Neural cell (in vitro differentiated cells): Measurements from ENCODE around the gene GTSE1. TPM values are rescaled to one million over a fixed set of nuclear protein-coding genes. Genes with fewer than 3 reads are reported as not detected.

Source experiments
- H2AFZ ChIP-seq: fragments of 200-600, 300-800 bp; sonication (generic), shearing (Covaris generic); 2 replicates; pipeline ENCODE4 v1.6.0; 2014; ENCODE audit warnings: low read depth, mild to moderate bottlenecking, antibody characterized with exemption, low read length, moderate library complexity
- H3F3A ChIP-seq: fragments of 200-600 bp; shearing (Covaris generic); 2 replicates; pipeline ENCODE4 v1.6.1; 2016; ENCODE audit warnings: mild to moderate bottlenecking, moderate library complexity, mixed read lengths, antibody characterized with exemption, low read length; ENCODE audit not compliant: insufficient read depth, poor library complexity, severe bottlenecking
- H3K27ac ChIP-seq: fragments of 200-600, 300-800 bp; sonication (generic), shearing (Covaris generic); 2 replicates; pipeline ENCODE4 v1.5.1; 2014; ENCODE audit warnings: mild to moderate bottlenecking, low read length, moderate library complexity
- H3K27me3 ChIP-seq: fragments of 300-800, 200-600 bp; sonication (generic), shearing (Covaris generic); 2 replicates; pipeline ENCODE4 v1.6.0; 2014; ENCODE audit warnings: mild to moderate bottlenecking, low read depth, low read length, moderate library complexity; ENCODE audit not compliant: insufficient read depth
- H3K36me3 ChIP-seq: fragments of 300-800, 200-600 bp; sonication (generic), shearing (Covaris generic); 2 replicates; pipeline ENCODE4 v1.5.1; 2014; ENCODE audit warnings: mild to moderate bottlenecking, antibody characterized with exemption, low read length, moderate library complexity; ENCODE audit not compliant: insufficient read depth
- H3K4me2 ChIP-seq: fragments of 300-800, 200-600 bp; sonication (generic), shearing (Covaris generic); 2 replicates; pipeline ENCODE4 v1.6.0; 2014; ENCODE audit warnings: mild to moderate bottlenecking, low read length
- H3K4me3 ChIP-seq: fragments of 300-800, 200-600 bp; sonication (generic), shearing (Covaris generic); 2 replicates; pipeline ENCODE4 v1.5.1; 2014; ENCODE audit warnings: mild to moderate bottlenecking, low read length, moderate library complexity
- H3K79me2 ChIP-seq: fragments of 200-600 bp; shearing (Covaris generic); replicated peaks from 2 replicates; pipeline ENCODE4 v1.6.0; 2014; ENCODE audit warnings: mild to moderate bottlenecking, low read length, moderate library complexity; ENCODE audit not compliant: insufficient read depth
- H3K9ac ChIP-seq: fragments of 300-800, 200-600 bp; sonication (generic), shearing (Covaris generic); 2 replicates; pipeline ENCODE4 v1.6.1; 2016; ENCODE audit warnings: mild to moderate bottlenecking, low read length, mixed read lengths
- H3K9me2 ChIP-seq: fragments of 200-600 bp; shearing (Covaris generic); 2 replicates; pipeline ENCODE4 v1.6.1; 2016; ENCODE audit warnings: mild to moderate bottlenecking, low read length, mixed read lengths; ENCODE audit not compliant: insufficient read depth
- H3K9me3 ChIP-seq: fragments of 200-600, 300-800 bp; sonication (generic), shearing (Covaris generic); 2 replicates; pipeline ENCODE4 v1.6.1; 2016; ENCODE audit warnings: mild to moderate bottlenecking, mixed run types, low read length, moderate library complexity, mixed read lengths
- H4K20me1 ChIP-seq: fragments of 200-600 bp; shearing (Covaris generic); 2 replicates; pipeline ENCODE4 v1.6.1; 2016; ENCODE audit warnings: mild to moderate bottlenecking, mixed run types; ENCODE audit not compliant: insufficient read depth
- EP300 ChIP-seq: fragments of 450-650 bp; conservative IDR thresholded peaks from 2 replicates; pipeline ENCODE4 v1.6.1; 2014; ENCODE audit warnings: antibody characterized with exemption, mild to moderate bottlenecking, moderate library complexity; ENCODE audit not compliant: poor library complexity, severe bottlenecking
- EZH2 ChIP-seq: fragments of 200-600, 300-800 bp; shearing (Covaris generic), sonication (generic); IDR thresholded peaks from 2 replicates; pipeline ENCODE4 v1.6.1; 2014; ENCODE audit warnings: antibody characterized with exemption, low read length, borderline replicate concordance, mild to moderate bottlenecking; ENCODE audit not compliant: insufficient read depth, poor library complexity, severe bottlenecking
- MXI1 ChIP-seq: fragments of 450-650 bp; conservative IDR thresholded peaks from 2 replicates; pipeline ENCODE4 v1.6.1; 2014; ENCODE audit warnings: antibody characterized with exemption, mild to moderate bottlenecking; ENCODE audit not compliant: poor library complexity, severe bottlenecking
- POLR2AphosphoS5 ChIP-seq: IDR thresholded peaks from 2 replicates; pipeline ENCODE4 v1.6.1; 2012
- RAD21 ChIP-seq: fragments of 450-650 bp; conservative IDR thresholded peaks from 2 replicates; pipeline ENCODE4 v1.6.1; 2014; ENCODE audit warnings: antibody characterized with exemption, mild to moderate bottlenecking, moderate library complexity
- SMC3 ChIP-seq: fragments of 450-650 bp; conservative IDR thresholded peaks from 2 replicates; pipeline ENCODE4 v1.6.1; 2014; ENCODE audit warnings: antibody characterized with exemption, mild to moderate bottlenecking, moderate library complexity; ENCODE audit not compliant: poor library complexity
- TAF1 ChIP-seq: IDR thresholded peaks from 2 replicates; pipeline ENCODE4 v1.6.1; 2012; ENCODE audit warnings: low read depth
- polyA plus RNA-seq: library from polyadenylated mRNA; depleted of rRNA; stranded (reverse); fragments of >200 nt; gene quantifications from 2 replicates; pipeline ENCODE4 v1.2.3, GENCODE V29; 2014
- TF ChIP-seq, protein P1 (sequence below): IDR thresholded peaks from 2 replicates; pipeline ENCODE4 v1.6.1; 2012; ENCODE audit warnings: borderline replicate concordance
- TF ChIP-seq, protein P2 (sequence below): fragments of 450-650 bp; IDR thresholded peaks from 2 replicates; pipeline ENCODE4 v1.5.1; 2014; ENCODE audit warnings: antibody characterized with exemption, mild to moderate bottlenecking, moderate library complexity; ENCODE audit not compliant: poor library complexity, severe bottlenecking

GTSE1 gene
- polyA plus RNA-seq, 1 donor from 2014 or later = 0.28 TPM

DNA sequence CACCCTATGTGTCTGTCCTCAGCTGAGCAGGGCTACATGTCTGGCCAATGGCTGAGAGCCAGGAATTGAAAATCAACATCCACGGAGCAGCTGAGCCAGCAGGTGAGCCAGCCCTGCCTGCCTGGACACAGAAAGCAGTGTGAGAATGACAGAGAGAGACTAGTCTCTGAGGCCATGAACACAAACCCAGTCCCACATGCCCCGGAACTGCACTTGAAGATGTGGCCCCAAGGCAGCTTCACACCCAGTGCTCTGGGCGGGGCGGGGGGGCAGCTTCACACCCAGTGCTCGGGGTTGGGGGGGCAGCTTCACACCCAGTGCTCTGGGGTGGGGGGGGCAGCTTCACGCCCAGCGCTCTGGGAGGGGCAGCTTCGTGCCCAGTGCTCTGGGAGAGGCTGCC lies 76.5 kb downstream of the GTSE1 start:
- no peaks in the 10 kb centered on the region for H3K79me2 ChIP-seq

DNA sequence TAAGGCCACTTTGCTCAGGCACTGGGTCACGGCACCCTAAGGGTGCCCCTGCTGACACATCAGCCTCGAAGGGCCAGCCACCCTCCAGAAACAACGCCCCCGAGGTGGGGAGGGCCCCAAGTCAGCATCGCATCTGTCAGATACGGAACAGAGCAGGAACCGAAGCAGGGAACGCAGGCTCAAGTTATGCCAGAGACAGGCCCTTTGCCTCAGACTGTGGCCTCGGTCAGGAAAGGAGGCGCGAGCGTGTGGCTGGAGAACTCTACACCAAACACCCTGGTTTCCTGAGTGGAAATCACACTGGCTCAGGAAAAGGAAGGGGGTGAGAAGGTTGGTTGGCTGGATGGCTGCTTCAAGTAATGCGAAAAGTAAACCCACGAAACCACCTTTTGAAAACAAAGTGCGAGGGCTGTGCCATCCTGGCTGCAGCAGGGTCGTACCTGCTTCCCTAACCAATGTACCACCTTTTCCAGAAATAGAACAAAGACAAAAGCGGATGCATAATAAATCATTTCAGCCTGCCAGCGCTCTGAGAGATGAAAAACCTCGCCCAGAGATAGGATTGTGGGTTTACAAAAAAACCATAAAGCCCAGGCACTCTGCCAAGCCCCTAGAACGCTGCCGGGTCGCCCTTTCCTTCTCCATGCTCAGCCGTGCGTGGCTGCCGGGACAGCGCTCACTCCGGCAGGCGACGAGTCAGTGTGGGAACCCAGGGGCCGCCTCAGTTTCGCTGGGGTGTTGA lies 77.4 kb downstream of the GTSE1 start:
- Histone ChIP-seq H3F3A (no peaks in the 10 kb centered on the region), H3K9me2 (no peaks in the 10 kb centered on the region), H4K20me1 (no peaks in the 10 kb centered on the region), H3K9me3 (no peaks in the 10 kb centered on the region), H3K4me2 (no peak overlapping the region), H3K79me2 (no peaks in the 10 kb centered on the region), H3K9ac (no peak overlapping the region), H2AFZ (no peak overlapping the region), H3K27ac (no peak overlapping the region), H3K27me3 (no peaks in the 10 kb centered on the region), H3K4me3 (no peak overlapping the region), H3K36me3 (no peaks in the 10 kb centered on the region)
- TF ChIP-seq SMC3 (no peak), EZH2 (no peak)
- TF ChIP-seq, protein P1, sequence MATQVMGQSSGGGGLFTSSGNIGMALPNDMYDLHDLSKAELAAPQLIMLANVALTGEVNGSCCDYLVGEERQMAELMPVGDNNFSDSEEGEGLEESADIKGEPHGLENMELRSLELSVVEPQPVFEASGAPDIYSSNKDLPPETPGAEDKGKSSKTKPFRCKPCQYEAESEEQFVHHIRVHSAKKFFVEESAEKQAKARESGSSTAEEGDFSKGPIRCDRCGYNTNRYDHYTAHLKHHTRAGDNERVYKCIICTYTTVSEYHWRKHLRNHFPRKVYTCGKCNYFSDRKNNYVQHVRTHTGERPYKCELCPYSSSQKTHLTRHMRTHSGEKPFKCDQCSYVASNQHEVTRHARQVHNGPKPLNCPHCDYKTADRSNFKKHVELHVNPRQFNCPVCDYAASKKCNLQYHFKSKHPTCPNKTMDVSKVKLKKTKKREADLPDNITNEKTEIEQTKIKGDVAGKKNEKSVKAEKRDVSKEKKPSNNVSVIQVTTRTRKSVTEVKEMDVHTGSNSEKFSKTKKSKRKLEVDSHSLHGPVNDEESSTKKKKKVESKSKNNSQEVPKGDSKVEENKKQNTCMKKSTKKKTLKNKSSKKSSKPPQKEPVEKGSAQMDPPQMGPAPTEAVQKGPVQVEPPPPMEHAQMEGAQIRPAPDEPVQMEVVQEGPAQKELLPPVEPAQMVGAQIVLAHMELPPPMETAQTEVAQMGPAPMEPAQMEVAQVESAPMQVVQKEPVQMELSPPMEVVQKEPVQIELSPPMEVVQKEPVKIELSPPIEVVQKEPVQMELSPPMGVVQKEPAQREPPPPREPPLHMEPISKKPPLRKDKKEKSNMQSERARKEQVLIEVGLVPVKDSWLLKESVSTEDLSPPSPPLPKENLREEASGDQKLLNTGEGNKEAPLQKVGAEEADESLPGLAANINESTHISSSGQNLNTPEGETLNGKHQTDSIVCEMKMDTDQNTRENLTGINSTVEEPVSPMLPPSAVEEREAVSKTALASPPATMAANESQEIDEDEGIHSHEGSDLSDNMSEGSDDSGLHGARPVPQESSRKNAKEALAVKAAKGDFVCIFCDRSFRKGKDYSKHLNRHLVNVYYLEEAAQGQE = no peak

More for the DNA sequence above, 76.5 kb downstream of the GTSE1 start:
- Histone ChIP-seq H2AFZ (no peak overlapping the region), H3K4me3 (no peak overlapping the region), H4K20me1 (no peaks in the 10 kb centered on the region), H3K27ac (no peak overlapping the region), H3K36me3 (no peaks in the 10 kb centered on the region), H3K9me3 (no peaks in the 10 kb centered on the region), H3K9ac (no peak overlapping the region), H3K4me2 (no peak overlapping the region), H3K27me3 (no peaks in the 10 kb centered on the region), H3K9me2 (no peaks in the 10 kb centered on the region), H3F3A (no peaks in the 10 kb centered on the region)
- TF ChIP-seq TAF1 = no peak
- no peak for TF ChIP-seq EP300
- TF ChIP-seq, protein P2, sequence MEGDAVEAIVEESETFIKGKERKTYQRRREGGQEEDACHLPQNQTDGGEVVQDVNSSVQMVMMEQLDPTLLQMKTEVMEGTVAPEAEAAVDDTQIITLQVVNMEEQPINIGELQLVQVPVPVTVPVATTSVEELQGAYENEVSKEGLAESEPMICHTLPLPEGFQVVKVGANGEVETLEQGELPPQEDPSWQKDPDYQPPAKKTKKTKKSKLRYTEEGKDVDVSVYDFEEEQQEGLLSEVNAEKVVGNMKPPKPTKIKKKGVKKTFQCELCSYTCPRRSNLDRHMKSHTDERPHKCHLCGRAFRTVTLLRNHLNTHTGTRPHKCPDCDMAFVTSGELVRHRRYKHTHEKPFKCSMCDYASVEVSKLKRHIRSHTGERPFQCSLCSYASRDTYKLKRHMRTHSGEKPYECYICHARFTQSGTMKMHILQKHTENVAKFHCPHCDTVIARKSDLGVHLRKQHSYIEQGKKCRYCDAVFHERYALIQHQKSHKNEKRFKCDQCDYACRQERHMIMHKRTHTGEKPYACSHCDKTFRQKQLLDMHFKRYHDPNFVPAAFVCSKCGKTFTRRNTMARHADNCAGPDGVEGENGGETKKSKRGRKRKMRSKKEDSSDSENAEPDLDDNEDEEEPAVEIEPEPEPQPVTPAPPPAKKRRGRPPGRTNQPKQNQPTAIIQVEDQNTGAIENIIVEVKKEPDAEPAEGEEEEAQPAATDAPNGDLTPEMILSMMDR = no peak
- TF ChIP-seq EZH2 = no peak
- TF ChIP-seq MXI1 = no peak
- TF ChIP-seq SMC3 = no peak
- no peak for TF ChIP-seq POLR2AphosphoS5
- no peak for TF ChIP-seq RAD21
